GM19193 (cell line): ENCODE measurements around the gene S100G.

Experiments used
- POLR2A ChIP-seq: IDR thresholded peaks from 4 replicates; pipeline ENCODE4 v1.6.1; 2011; ENCODE audit not compliant: insufficient read depth, insufficient read length; ENCODE audit errors: extremely low read depth

Gene S100G

DNA sequence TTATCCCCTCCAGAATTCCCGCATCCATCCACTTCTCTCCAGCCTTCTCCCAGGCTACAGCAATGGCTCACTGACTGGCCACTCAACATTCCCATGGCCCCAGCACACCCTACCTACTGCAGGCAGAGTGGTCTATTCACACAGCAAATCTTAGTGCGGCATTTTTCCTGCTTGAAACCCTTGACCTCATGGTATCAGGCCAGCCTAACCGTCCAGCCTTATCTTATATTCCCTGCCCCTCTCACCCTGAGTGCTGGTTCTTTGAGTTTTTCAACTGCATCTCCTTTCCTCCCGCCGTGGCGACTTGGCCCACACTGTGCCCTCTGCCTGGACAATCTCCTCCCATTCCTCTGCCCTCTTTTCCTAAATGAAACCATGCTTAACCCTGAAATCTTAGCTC, 10.0 kb upstream of the S100G start:
- no peak for TF ChIP-seq POLR2A

DNA sequence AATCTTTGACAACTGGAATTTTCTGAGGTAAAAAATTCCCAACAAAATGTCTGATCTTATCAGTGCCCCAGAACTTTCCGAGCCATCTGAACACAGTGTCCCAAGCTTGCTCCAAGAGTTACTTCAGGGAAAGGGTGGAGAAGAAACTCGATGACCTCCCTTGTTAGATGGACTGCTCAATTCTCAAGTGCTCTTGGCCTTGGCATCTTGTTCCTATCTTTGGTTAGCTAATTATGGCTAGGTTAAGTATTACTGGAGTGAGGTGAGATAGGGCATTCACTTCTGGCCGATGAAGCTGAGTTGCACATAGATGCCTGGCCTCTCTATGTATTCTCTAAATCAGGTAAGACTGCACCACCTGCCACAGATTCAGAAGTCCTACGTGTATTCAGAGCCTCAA, 9.1 kb upstream of the S100G start:
- TF ChIP-seq POLR2A, result no peak

DNA sequence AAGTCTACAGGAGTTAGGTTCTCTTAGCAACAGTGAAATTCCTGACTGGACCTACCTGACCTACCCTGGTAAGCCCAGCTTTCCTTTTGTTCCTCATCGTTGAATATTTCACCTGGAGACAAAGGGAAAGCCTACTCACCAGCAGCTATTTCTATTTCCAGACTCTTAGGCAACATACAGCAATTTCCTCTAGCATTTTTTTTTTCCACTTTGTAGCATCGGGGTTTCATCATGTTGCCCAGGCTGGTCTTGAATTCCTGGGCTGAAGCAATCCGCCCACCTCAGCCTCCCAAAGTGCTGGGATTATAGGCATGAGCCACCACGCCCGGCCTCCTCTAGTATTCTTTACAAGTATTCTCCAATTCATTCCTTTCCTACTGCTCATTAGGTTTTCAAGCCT, 6.8 kb upstream of the S100G start:
- TF ChIP-seq POLR2A, result no peak

DNA sequence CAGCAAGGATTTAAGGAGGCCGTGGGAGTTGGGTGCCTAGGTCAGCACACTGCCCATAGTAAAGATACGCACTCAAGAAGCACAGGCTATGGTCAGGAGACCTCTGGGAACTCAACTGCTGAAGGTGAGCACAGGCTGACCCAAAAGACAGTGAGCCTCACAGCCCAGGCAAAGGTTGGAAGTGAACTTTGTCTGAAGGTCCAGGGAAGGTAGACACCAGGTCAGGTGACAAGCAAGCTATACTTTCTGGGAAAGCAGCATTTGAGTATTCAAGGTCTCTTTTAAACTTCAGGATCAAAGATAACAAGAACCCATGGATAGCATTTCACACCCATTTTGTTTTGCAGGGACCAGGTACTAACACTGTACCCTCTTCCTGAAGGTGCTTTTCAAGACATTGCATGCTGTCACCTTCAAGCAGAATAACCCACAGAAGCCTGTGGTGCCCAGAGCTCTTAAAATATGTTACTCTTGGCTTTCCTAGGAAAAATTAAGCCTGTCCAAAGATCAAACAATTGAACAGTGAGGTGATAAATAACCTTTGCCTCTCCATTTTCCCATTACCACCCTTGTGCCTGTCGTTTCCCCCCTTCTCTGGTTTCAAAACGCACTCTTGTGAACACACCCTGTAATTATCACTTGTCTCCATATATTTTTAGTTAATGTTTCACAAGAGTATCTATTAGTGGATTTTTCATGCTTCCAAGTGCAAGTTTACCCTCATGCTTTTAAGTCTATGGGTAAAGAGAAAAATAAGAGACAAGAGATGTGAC, 3.4 kb upstream of the S100G start:
- TF ChIP-seq POLR2A, result no peak

DNA sequence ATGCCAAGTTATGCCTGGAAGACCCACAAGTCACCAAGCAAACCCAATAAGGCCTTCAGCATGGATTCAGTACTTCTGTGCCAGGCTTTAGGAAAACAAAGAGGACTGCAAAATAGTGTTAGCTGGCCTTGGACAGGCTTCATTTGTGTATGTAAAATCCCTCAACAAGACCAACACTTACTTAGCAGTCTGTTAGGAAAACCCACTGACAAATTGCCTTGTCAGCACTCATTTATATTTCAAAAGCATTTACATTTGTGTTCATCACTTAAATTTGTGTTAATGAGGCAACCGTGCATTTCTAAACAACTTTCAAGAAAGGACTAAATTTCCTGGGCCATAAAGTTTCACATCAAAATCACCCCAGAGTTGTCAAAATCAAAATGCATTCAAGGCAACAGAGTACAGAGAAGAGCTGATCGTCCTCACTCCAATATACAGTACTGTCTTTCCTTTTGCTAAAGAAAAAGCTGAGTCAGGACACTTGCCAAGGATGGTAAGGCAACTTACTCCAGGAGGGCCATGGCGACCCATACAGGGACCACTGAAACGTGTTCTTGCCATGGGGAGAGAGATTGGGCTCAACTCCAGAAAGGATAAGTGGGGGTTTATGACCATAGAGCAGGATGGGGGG, 1.6 kb downstream of the S100G start:
- no peak for TF ChIP-seq POLR2A

DNA sequence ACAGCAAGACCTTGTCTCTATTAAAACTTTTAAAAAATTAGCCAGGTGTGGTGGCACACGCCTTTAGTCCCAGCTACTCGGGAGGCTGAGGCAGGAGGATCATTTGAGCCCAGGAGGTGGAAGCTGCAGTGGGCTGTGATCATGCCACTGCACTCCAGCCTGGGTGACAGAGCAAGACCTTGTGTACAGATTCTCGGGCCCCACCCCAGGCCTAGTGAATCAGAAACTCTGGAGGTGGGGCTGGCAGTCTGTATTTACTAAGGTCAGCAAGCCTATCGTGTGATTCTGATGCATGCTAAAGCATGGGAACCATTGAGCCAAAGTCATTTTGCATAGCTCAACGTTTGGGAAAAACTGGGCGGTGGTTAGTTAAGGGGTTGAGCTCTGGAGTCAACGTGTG, 3.5 kb downstream of the S100G start:
- TF ChIP-seq POLR2A, result no peak

DNA sequence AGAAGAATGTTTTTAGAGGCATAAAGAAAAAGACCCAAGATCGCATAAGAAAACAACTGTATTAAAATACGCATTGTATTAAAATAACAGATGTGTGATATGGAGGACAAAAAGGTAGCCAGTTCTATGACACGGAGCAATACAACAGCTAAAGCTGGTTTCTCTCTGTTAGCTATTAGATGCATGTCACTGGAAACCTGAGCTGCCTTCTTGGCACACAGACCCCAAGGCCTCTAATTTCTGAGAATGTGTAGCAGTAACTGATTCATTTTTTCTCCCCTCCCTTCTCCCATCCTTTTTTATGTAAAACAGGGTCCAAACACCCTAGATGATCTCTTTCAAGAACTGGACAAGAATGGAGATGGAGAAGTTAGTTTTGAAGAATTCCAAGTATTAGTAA, 4.1 kb downstream of the S100G start:
- no peak for TF ChIP-seq POLR2A

DNA sequence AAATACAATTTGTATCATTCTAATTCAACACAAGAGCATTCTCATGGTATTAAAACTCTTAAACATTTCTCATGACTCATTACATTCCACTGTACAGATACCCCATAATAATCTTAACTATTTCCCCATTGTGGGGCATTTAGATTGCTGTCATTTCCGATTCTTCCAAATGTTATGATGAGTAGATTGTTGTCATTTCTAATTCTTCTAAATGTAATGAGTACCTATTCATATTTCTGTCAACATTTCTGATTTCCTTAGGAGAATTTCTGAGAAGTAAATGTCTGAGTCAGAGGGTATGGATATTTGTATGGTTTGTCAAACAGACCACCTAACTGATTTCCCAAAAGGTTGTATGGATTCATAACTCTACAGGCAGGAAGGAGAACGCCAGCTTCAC, 8.3 kb downstream of the S100G start:
- TF ChIP-seq POLR2A, result no peak

DNA sequence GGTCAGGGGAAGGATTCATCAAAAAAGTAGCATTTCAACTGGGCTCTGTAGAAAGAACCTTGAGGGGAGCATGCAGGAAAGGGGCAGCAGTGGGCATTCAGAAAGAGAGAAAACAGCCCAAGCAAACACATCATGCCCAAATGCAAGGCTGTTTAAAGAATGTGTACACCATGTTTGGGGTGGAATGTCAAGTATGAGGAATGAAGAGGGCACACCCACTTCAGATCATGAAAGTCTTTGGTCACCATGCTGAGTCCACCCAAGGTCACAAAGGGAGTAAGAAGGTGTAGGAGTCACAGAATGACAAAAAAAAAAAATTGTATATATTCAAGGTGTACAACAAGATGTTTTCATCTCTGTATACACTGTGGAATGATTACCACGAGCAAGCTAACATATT, 9.4 kb downstream of the S100G start:
- no peak for TF ChIP-seq POLR2A

DNA sequence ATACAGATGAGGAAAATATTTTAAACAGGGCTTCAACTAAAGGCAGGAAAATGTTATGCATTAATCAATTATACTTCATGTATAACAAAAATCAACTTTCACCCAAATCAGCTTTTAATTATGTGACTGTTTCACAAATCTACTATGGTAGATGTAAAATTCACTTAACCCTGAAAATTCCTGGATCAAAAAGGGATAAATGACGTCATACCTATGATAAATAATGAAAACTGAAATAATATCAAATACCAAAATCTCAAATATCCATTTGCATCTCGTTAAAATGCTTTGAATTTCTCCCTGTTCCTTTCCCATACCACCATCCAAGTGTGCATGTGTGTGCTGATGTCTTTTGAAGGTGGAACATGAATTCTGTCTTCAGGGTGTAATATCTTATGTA, 11.5 kb downstream of the S100G start:
- no peak for TF ChIP-seq POLR2A

DNA sequence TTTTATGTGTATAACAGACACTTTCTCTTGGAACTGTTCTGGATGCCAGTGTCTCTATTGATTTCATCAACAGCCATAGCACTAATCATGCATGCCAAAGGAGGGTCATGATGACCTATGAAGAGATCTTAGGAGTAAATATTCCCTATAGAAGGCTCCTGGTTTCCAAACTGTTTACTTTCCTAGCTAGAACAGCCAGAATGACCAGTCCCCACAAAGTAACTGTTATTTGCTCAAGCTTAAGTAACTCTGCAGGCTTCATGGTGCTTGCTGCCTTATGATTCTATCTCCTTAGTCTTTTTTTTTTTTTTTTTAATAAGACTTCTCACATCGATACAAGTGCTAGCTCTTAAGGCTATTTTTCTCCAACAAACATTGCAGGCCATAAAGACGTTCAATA, 12.4 kb downstream of the S100G start:
- TF ChIP-seq POLR2A, result no peak

DNA sequence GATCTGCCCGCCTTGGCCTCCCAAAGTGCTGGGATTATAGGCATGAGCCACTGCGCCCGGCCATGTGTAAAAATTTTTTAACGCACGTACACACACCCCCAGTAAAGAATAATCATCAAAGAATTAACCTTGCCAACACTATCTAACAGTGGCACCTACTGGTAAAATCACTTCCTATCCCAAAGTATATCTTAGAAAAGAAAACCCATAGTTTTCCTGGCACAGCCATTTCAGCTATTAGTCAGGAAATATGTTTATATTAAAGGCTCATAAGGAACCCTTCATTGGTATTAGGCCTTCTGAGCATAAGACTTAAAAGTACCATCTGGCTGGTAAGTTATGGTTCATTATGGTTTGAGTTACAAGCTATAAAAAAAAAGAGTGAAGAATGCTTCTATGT, 14.1 kb downstream of the S100G start:
- TF ChIP-seq POLR2A, result no peak

DNA sequence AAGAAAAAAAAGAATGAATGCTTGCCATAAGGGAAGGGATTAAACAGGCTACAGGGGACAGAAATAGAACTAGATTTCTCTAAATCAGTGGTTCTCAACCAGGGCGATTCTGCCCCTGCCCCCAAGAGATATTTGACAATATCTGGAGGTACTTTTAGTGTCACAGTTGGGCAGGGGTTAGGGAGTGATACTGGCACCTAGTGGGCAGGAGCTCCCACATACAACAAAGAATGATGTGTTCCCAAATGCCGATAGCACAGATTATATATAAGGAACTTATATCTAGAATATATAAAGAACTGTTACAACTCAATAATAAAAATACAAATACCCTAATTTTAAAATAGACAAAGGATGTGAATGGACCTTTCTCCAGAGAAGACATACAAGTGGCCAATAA, 14.7 kb downstream of the S100G start:
- no peak for TF ChIP-seq POLR2A

DNA sequence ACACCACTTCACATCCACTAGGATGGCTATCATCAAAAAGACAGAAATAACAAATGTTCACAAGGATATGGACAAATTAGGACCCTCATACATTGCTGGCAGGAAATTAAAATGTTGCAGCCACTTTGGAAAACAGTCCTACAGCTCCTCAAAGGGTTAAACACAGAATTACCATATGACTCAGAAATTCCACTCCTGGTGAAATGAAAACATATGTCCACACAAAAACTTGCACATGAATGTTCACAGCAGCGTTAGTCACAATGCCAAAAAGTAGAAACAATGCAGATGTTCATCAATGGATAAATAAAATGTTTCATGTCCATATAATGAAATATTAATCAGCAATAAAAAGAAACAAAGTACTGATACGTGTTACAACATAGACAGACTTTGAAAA, 15.1 kb downstream of the S100G start:
- no peak for TF ChIP-seq POLR2A

DNA sequence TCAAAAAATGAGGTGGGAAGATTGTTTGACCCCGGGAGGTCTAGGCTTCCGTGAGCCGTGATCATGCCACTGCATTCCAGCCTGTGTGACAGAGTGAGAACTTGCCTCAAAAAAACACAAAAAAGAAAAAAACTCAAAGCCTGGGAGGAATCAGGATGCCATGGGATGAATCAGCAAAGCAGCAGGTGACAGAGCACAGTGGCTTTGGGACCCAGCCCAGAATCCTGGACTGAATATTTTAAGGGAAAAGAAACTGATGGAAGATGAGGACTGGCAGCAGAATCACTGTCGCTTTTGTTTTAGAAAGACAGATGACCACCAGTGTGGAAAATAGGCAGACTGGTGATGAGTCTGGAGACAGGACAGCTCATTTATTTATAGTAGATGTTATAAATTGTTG, 16.6 kb downstream of the S100G start:
- TF ChIP-seq POLR2A, result no peak

DNA sequence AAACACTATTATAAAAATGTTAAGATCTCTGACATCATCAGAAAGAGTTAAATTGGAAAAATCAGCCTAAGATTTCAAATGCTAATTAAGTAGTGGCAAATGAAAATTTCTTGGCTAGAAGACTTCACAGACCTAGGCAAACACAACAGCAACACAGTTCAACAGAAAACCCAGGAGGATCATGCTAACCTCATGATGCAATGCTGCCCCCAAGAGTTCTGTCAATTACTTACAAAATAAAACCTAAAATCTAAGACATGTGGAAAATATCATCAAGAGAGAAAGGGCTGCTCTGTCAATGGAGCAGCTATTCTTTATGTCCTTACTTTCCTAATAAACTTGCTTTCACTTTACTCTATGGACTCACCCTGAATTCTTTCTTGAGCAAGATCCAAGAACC, 21.0 kb downstream of the S100G start:
- no peak for TF ChIP-seq POLR2A

DNA sequence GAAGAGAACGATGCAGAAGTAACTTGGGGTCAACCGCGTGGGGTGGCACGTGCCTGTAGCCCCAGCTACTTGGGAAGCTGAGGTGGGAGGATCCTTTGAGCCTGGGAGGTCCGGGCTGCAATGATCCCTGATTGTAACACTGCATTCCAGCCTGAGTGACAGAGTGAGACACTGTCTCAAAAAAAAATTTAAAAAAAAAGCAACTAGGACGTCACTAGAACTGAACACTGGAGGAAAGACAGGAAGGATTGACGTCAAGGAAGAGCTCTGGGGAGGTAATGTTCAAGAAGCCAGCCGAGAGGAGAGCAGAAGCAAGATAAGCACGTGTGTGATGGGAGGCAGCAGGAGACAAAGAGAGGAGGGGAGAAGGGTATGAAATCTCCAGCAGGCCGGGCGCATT, 28.7 kb downstream of the S100G start:
- no peak for TF ChIP-seq POLR2A

DNA sequence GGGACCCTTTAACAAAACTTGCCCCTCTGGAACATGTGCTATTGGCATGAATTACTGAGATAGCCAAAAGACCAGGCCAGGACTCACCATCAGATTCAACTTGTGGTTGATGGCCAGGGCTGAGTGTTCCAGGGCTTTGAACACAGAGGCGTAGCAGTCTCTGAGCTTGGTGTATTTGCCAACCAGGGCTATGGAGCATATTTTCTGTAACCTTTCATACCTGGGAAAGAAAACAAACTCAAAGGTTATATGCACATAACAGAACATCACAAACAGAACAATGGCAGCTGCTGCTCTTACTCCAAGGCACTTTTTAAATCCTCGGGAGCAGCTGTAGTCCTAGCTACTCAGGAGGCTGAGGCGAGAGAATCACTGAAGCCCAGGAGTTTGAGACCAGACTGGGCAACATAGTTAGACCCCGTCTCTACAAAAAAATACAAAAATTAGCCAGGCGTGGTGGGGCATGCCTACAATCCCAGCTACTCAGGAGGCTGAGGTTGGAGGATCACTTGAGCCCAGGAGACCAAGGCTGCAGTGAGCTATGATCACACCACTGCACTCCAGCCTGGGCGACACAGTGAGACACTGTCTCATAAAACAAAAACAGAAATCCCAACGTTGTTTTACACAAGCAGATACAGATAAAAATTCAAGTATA, 33.2 kb downstream of the S100G start:
- no peak for TF ChIP-seq POLR2A
